Skeletal muscle satellite cell (primary cell): ENCODE data around the gene ATP2A2.
"Not testable (repeated sequence)": the region's sequence is repeated elsewhere in the genome, so short reads cannot be mapped to it uniquely, and the experiment has no call there.

Experiments used
- H3K27me3 ChIP-seq: 2 replicates; pipeline ENCODE4 v1.7.0; 2013; ENCODE audit warnings: low read length; ENCODE audit not compliant: control insufficient read depth, insufficient read depth
- H3K36me3 ChIP-seq: 2 replicates; pipeline ENCODE4 v1.7.0; 2013; ENCODE audit warnings: mild to moderate bottlenecking, control low read depth, low read length; ENCODE audit not compliant: insufficient read depth
- H3K4me1 ChIP-seq: 2 replicates; pipeline ENCODE4 v1.7.0; 2013; ENCODE audit warnings: low read length; ENCODE audit not compliant: control insufficient read depth, insufficient read depth
- H3K4me2 ChIP-seq: 2 replicates; pipeline ENCODE4 v1.7.0; 2013; ENCODE audit warnings: mild to moderate bottlenecking, low read length
- H3K4me3 ChIP-seq: 2 replicates; pipeline ENCODE4 v1.7.0; 2013; ENCODE audit warnings: low read length
- H3K9ac ChIP-seq: 2 replicates; pipeline ENCODE4 v1.7.0; 2013; ENCODE audit warnings: mild to moderate bottlenecking, low read depth, low read length, moderate library complexity
- H3K9me3 ChIP-seq: replicated peaks from 2 replicates; pipeline ENCODE4 v1.7.0; 2013; ENCODE audit warnings: mild to moderate bottlenecking, control low read depth, low read length

The ATP2A2 gene

GRCh38 chr12:110337912-110338710, 57.1 kb downstream of the ATP2A2 start:
- peaks cover 4% of the 10 kb centered on the region for H3K4me1 ChIP-seq
- H3K9ac ChIP-seq: no peak overlapping the region
- H3K27me3 ChIP-seq: no peaks in the 10 kb centered on the region
- H3K4me2 ChIP-seq: no peak overlapping the region
- H3K9me3 ChIP-seq: no peaks in the 10 kb centered on the region
- no peak overlapping the region for H3K4me3 ChIP-seq
- peaks cover 95% of the 10 kb centered on the region for H3K36me3 ChIP-seq

GRCh38 chr12:110338754-110339153, 57.7 kb downstream of the ATP2A2 start:
- H3K27me3 ChIP-seq: no peaks in the 10 kb centered on the region
- H3K4me1 ChIP-seq: peaks cover 4% of the 10 kb centered on the region
- peaks cover 95% of the 10 kb centered on the region for H3K36me3 ChIP-seq
- H3K9ac ChIP-seq: no peak overlapping the region
- H3K4me3 ChIP-seq: no peak overlapping the region
- H3K9me3 ChIP-seq: no peaks in the 10 kb centered on the region
- H3K4me2 ChIP-seq: no peak overlapping the region

GRCh38 chr12:110339184-110339952, 58.3 kb downstream of the ATP2A2 start:
- Histone ChIP-seq H3K36me3 (peaks cover 95% of the 10 kb centered on the region), H3K9me3 (no peaks in the 10 kb centered on the region), H3K4me1 (peaks cover 4% of the 10 kb centered on the region), H3K4me3 (no peak overlapping the region), H3K4me2 (no peak overlapping the region), H3K27me3 (no peaks in the 10 kb centered on the region), H3K9ac (no peak overlapping the region)

- not testable (repeated sequence) for H3K4me2 ChIP-seq, H3K9ac ChIP-seq, H3K4me3 ChIP-seq, H3K27me3 ChIP-seq, H3K4me1 ChIP-seq, H3K9me3 ChIP-seq
- peaks cover 95% of the 10 kb centered on the region for H3K36me3 ChIP-seq
Observed at GRCh38 chr12:110340261-110340660, 59.2 kb downstream of the ATP2A2 start.

DNA sequence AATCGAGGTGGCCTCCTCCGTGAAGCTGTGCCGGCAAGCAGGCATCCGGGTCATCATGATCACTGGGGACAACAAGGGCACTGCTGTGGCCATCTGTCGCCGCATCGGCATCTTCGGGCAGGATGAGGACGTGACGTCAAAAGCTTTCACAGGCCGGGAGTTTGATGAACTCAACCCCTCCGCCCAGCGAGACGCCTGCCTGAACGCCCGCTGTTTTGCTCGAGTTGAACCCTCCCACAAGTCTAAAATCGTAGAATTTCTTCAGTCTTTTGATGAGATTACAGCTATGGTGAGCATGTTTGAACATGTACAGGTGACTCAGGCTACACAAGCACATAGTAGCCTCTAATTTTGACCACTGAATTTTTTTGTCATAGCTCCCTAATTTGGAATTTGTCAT, 59.7 kb downstream of the ATP2A2 start:
- Histone ChIP-seq H3K36me3 (peaks cover 95% of the 10 kb centered on the region), H3K27me3 (no peaks in the 10 kb centered on the region), H3K4me2 (no peak overlapping the region), H3K4me1 (peaks cover 4% of the 10 kb centered on the region), H3K9me3 (no peaks in the 10 kb centered on the region), H3K9ac (no peak overlapping the region), H3K4me3 (no peak overlapping the region)

DNA sequence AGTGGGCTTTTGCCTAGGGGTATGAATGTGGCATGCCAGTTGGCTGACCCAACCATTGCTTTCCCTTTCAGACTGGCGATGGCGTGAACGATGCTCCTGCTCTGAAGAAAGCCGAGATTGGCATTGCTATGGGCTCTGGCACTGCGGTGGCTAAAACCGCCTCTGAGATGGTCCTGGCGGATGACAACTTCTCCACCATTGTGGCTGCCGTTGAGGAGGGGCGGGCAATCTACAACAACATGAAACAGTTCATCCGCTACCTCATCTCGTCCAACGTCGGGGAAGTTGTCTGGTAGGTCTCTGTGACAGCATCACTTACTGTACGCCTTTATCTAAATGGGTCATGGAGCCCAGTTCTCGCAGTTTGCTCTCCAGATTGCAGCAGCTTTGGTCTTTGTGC, 61.1 kb downstream of the ATP2A2 start:
- Histone ChIP-seq H3K27me3 (no peaks in the 10 kb centered on the region), H3K9me3 (no peaks in the 10 kb centered on the region), H3K9ac (no peak overlapping the region), H3K4me1 (peaks cover 4% of the 10 kb centered on the region), H3K4me2 (no peak overlapping the region), H3K4me3 (no peak overlapping the region), H3K36me3 (peaks cover 91% of the 10 kb centered on the region)

- Histone ChIP-seq H3K36me3 (peaks cover 91% of the 10 kb centered on the region), H3K9me3 (no peaks in the 10 kb centered on the region), H3K4me2 (no peak overlapping the region), H3K4me1 (peaks cover 4% of the 10 kb centered on the region), H3K4me3 (no peak overlapping the region), H3K27me3 (no peaks in the 10 kb centered on the region), H3K9ac (no peak overlapping the region)
Observed at GRCh38 chr12:110343114-110343513, 62.1 kb downstream of the ATP2A2 start.

DNA sequence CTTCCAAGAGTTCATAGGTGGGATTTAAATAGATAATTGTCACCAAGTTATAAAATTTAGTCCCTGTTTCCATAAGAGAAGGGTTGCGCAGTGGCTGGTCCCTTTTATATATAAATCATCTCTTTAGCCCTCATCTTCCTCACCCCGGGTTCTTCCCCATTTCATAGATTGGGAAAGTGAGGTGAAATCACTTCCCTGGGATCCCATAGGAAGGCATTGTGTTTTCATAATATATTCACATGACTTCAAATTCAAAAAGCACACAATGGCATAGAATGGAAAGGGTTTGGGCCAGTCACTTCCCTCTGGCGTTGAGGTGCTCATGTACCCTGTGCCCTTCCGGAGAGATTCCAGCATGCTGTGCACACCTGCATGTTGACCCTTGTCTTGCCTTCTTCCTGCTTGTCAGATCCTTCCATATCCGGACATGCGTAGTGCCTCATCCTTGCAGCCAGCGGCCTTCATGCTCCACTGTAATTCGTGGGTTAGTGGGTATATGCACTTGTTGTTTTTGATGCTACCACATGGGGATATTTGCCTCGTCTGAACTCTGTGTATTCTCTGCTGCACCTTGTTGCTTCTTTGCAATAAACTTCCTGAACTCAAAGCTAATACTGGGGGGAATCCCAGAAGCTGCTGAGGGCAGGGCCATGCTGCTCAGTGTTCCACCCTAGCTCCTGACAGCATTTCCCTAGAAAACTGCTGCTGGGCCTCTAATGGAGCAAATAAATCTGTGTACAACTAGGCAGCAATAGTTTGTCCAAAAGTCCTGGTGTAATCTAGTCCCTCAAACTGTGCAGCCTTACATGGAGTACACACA, 62.9 kb downstream of the ATP2A2 start:
- H3K4me3 ChIP-seq: no peak overlapping the region
- no peak overlapping the region for H3K4me2 ChIP-seq
- no peak overlapping the region for H3K9ac ChIP-seq
- H3K9me3 ChIP-seq: no peaks in the 10 kb centered on the region
- peaks cover 4% of the 10 kb centered on the region for H3K4me1 ChIP-seq
- H3K36me3 ChIP-seq: peaks cover 91% of the 10 kb centered on the region
- no peaks in the 10 kb centered on the region for H3K27me3 ChIP-seq

DNA sequence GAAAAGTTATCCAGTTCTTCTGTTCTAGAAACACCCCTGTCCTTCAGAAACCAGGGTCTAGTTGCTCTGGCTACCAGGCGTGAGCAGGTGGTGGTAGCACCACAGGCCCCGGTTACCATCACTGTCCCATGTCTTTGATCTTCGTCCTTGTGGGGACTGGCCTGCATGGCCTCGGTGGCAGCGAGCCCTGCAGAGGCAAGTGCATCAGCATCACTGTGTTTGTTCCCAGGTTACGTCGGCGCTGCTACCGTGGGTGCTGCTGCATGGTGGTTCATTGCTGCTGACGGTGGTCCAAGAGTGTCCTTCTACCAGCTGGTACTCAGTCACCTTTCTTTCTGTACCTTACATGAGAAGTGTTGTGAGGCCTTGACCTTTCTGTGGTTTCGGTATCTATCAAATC, 63.6 kb downstream of the ATP2A2 start:
- Histone ChIP-seq H3K4me3 (no peak overlapping the region), H3K27me3 (no peaks in the 10 kb centered on the region), H3K36me3 (peaks cover 91% of the 10 kb centered on the region), H3K4me2 (no peak overlapping the region), H3K9me3 (no peaks in the 10 kb centered on the region), H3K4me1 (peaks cover 10% of the 10 kb centered on the region), H3K9ac (no peak overlapping the region)

- Histone ChIP-seq H3K36me3 (peaks cover 92% of the 10 kb centered on the region), H3K4me3 (no peak overlapping the region)
Observed at GRCh38 chr12:110345176-110345661, 64.2 kb downstream of the ATP2A2 start.

DNA sequence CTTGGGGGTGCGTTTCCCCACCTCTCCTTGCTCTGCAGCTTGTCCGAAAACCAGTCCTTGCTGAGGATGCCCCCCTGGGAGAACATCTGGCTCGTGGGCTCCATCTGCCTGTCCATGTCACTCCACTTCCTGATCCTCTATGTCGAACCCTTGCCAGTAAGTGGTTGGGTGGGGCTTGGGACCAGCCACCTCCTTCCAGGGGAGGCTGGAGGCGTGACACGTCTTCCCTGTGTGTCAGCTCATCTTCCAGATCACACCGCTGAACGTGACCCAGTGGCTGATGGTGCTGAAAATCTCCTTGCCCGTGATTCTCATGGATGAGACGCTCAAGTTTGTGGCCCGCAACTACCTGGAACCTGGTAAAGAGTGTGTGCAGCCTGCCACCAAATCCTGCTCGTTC, 64.9 kb downstream of the ATP2A2 start:
- Histone ChIP-seq H3K9ac (no peak overlapping the region), H3K36me3 (peaks cover 92% of the 10 kb centered on the region)

More at GRCh38 chr12:110345176-110345661, 64.2 kb downstream of the ATP2A2 start:
- H3K27me3 ChIP-seq: no peaks in the 10 kb centered on the region
- no peak overlapping the region for H3K4me2 ChIP-seq
- no peaks in the 10 kb centered on the region for H3K9me3 ChIP-seq
- no peak overlapping the region for H3K9ac ChIP-seq
- H3K4me1 ChIP-seq: peaks cover 10% of the 10 kb centered on the region

More for the DNA sequence above, 64.9 kb downstream of the ATP2A2 start:
- no peaks in the 10 kb centered on the region for H3K27me3 ChIP-seq
- no peaks in the 10 kb centered on the region for H3K9me3 ChIP-seq
- H3K4me2 ChIP-seq: no peak overlapping the region
- H3K4me3 ChIP-seq: no peak overlapping the region
- peaks cover 10% of the 10 kb centered on the region for H3K4me1 ChIP-seq
